IPS DF 6.9 (cell line): ENCODE results near the gene CHST3.

Experiments
- DNase-seq: peaks from one replicate; pipeline ENCODE4 v3.0.0-alpha.2; 2013; ENCODE audit warnings: low read depth, low spot score
- H3K27ac ChIP-seq: one replicate; pipeline ENCODE4 v1.5.1; 2013; ENCODE audit warnings: low read length, control low read depth
- H3K27me3 ChIP-seq: 2 replicates; pipeline ENCODE4 v1.6.1; 2013; ENCODE audit warnings: mild to moderate bottlenecking, low read length; ENCODE audit not compliant: control insufficient read depth, insufficient read depth
- H3K36me3 ChIP-seq: 2 replicates; pipeline ENCODE4 v1.6.1; 2013; ENCODE audit warnings: low read length; ENCODE audit not compliant: control insufficient read depth, insufficient read depth
- H3K4me1 ChIP-seq: 2 replicates; pipeline ENCODE4 v1.6.1; 2013; ENCODE audit warnings: low read length; ENCODE audit not compliant: control insufficient read depth, insufficient read depth
- H3K4me3 ChIP-seq: 2 replicates; pipeline ENCODE4 v1.5.1; 2013; ENCODE audit warnings: mild to moderate bottlenecking, low read length
- H3K9me3 ChIP-seq: 2 replicates; pipeline ENCODE4 v1.6.1; 2013; ENCODE audit warnings: low read length, inconsistent platforms; ENCODE audit not compliant: control insufficient read depth, insufficient read depth
- WGBS: extraction: QIAGEN DNeasy Blood & Tissue Kit; methylation state at CpG from one replicate; pipeline ENCODE4 v1.1.7; 2013; ENCODE audit warnings: mixed read lengths, missing lambda C conversion rate; ENCODE audit not compliant: insufficient read length, insufficient coverage; 5-methylcytosine and 5-hydroxymethylcytosine counted together

The CHST3 gene

GRCh38 chr10:71995449-71995848 is 31.3 kb downstream of the CHST3 start:
- Histone ChIP-seq H3K4me1 (0 out of 2 replicates have a peak, but pooled peaks cover 1% of the 10 kb centered on the region), H3K36me3 (no peaks in the 10 kb centered on the region), H3K9me3 (no peaks in the 10 kb centered on the region), H3K27ac (no peak overlapping the region), H3K27me3 (no peaks in the 10 kb centered on the region), H3K4me3 (no peak overlapping the region)
- WGBS = no CpG with 5 or more reads among the region's 3 CpGs
- no peak for DNase-seq

DNA sequence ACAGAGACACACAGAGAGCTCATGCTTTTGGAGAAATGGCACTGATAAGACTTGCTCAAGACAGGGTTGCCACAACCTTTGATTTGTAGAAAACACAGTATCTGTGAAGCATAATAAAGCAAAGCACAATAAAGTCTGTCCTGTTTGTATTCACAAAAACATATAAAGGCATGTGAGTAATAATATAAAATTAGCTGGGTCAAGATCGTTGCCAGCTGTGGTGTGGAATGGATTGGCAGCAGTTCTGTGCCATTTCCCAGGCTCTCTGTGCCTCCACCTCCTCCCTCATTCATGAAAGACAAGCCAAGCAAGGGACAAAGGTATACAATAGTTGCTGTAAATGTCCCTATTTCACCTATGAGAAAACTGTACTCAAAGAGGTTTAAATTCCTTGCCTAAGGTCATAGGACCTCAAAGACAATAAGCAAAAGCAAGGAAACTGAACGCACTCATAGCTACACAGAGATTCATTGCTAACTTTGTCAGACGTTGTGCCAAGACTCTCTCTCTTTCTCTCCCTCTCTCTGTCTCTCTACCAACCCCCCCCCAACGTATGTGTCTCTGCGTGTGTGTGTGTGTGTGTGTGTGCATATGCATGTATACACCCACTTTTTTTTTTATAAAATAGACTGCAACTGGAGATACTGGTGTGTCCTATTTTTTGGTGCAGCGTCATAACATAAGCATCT is 31.8 kb downstream of the CHST3 start:
- no peak overlapping the region for H3K27ac ChIP-seq
- no peak overlapping the region for H3K4me3 ChIP-seq
- DNase-seq = no peak
- WGBS = no CpG with 5 or more reads among the region's 6 CpGs
- H3K36me3 ChIP-seq = no peaks in the 10 kb centered on the region
- no peaks in the 10 kb centered on the region for H3K27me3 ChIP-seq
- H3K4me1 ChIP-seq = 0 out of 2 replicates have a peak, but pooled peaks cover 1% of the 10 kb centered on the region
- H3K9me3 ChIP-seq = no peaks in the 10 kb centered on the region

- no peak for DNase-seq
- no peak overlapping the region for H3K4me3 ChIP-seq
- no peaks in the 10 kb centered on the region for H3K36me3 ChIP-seq
- no CpG with 5 or more reads among the region's 13 CpGs for WGBS
- no peaks in the 10 kb centered on the region for H3K9me3 ChIP-seq
- no peaks in the 10 kb centered on the region for H3K27me3 ChIP-seq
- no peak overlapping the region for H3K27ac ChIP-seq
- 0 out of 2 replicates have a peak, but pooled peaks cover 1% of the 10 kb centered on the region for H3K4me1 ChIP-seq
Measured at GRCh38 chr10:71996592-71997371, 32.6 kb downstream of the CHST3 start.

GRCh38 chr10:71998119-71998839 is 34.1 kb downstream of the CHST3 start:
- Histone ChIP-seq H3K4me3 (no peak overlapping the region), H3K4me1 (0 out of 2 replicates have a peak, but pooled peaks cover 1% of the 10 kb centered on the region), H3K36me3 (no peaks in the 10 kb centered on the region), H3K27ac (no peak overlapping the region), H3K27me3 (no peaks in the 10 kb centered on the region), H3K9me3 (no peaks in the 10 kb centered on the region)
- no peak for DNase-seq
- no CpG with 5 or more reads among the region's 14 CpGs for WGBS

- Histone ChIP-seq H3K36me3 (no peaks in the 10 kb centered on the region), H3K27me3 (no peaks in the 10 kb centered on the region), H3K4me1 (0 out of 2 replicates have a peak, but pooled peaks cover 1% of the 10 kb centered on the region), H3K27ac (no peak overlapping the region), H3K4me3 (no peak overlapping the region), H3K9me3 (no peaks in the 10 kb centered on the region)
- no peak for DNase-seq
- no CpG with 5 or more reads among the region's 5 CpGs for WGBS
Measured at GRCh38 chr10:71998840-71999194, 34.6 kb downstream of the CHST3 start.

DNA sequence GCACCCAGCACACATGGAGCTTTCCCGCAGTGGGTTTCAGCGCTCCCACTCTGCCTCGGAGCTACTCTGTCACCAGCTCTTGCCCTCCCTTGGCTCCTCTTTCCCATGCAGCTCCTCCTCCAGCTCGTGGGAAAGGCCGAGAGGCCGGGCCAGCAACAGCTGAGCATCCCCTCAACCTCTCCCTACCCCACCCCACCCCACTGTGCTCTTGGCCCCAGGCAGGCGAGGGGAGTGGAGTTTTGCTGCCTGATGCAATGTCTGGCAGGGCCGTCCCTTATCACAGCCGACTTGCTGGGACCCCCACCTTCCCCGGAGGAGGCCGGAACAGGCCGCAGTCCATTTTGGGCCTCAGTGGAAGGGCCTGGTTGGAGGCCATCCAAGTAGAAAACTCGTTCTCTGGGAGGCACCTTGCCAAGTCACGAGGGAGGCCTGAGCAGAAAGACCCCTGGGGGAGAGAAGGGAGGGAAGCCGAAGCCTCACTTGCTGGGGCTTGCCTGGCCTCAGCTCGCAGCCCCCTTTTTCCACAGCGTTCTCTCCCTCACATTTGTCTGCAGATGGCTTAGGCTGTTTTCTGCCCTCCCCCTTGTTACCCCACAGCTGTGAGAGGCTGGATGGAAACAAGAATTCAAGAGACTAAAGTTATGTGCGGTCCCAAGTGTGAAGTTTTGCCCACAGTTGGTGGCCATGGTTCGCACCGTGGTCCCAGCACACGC is 35.3 kb downstream of the CHST3 start:
- Histone ChIP-seq H3K27me3 (no peaks in the 10 kb centered on the region), H3K36me3 (no peaks in the 10 kb centered on the region), H3K27ac (no peak overlapping the region), H3K9me3 (no peaks in the 10 kb centered on the region), H3K4me1 (0 out of 2 replicates have a peak, but pooled peaks cover 1% of the 10 kb centered on the region), H3K4me3 (no peak overlapping the region)
- no CpG with 5 or more reads among the region's 21 CpGs for WGBS
- no peak for DNase-seq

DNA sequence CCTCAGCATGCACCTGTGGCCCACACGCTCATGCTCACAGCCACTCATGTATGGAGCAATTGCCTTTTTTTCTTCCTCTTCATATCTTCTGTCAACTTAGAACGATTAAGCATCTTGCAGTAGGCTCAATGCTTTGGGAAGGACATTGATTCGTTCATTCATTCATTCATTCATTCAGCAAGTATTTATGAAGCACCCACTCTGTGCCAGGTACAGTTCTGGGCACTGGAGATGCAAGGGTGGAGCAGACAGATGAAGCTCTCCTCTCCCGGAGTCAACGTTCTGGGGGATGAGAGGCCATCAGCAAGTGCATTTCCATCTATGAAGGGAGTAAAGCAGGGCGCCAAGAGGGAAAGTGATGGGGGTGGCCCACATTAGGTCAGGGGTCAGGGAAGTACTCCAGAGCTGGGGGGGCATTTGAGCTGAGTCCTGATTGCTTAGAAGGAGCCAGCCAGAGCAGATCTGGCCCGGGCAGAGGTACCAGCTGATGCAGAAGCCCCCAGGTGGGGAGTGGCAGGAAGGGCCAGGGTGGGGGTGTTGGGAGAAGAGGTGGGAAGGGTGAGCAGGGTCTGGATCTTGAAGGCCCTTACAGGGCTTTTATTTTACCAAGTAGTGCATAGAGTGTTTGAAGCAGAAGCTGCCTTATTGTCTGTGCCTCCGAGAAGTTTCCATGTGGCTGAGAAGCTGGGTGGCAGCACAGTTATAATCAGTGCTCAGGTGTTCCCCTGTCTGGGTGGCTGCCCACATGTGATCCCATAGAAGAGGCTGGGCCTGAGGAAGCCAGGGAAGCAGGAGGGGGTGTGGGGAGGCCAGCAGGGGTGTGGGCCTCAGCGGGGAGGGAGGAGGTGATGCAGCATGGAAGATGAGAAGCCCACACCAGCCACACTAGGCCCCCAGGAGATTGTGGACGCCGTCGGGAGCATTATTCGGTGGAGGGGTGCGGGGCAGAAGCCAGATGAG is 36.2 kb downstream of the CHST3 start:
- H3K4me3 ChIP-seq = no peak overlapping the region
- H3K36me3 ChIP-seq = no peaks in the 10 kb centered on the region
- H3K4me1 ChIP-seq = 0 out of 2 replicates have a peak, but pooled peaks cover 1% of the 10 kb centered on the region
- H3K27me3 ChIP-seq = no peaks in the 10 kb centered on the region
- WGBS = no CpG with 5 or more reads among the region's 14 CpGs
- H3K27ac ChIP-seq = no peak overlapping the region
- no peak for DNase-seq
- H3K9me3 ChIP-seq = no peaks in the 10 kb centered on the region

- Histone ChIP-seq H3K27ac (no peak overlapping the region), H3K9me3 (no peaks in the 10 kb centered on the region), H3K4me3 (no peak overlapping the region), H3K27me3 (no peaks in the 10 kb centered on the region), H3K4me1 (0 out of 2 replicates have a peak, but pooled peaks cover 1% of the 10 kb centered on the region), H3K36me3 (no peaks in the 10 kb centered on the region)
- DNase-seq = no peak
- WGBS = no CpG with 5 or more reads among the region's 4 CpGs
Measured at GRCh38 chr10:72001033-72001395, 36.8 kb downstream of the CHST3 start.

DNA sequence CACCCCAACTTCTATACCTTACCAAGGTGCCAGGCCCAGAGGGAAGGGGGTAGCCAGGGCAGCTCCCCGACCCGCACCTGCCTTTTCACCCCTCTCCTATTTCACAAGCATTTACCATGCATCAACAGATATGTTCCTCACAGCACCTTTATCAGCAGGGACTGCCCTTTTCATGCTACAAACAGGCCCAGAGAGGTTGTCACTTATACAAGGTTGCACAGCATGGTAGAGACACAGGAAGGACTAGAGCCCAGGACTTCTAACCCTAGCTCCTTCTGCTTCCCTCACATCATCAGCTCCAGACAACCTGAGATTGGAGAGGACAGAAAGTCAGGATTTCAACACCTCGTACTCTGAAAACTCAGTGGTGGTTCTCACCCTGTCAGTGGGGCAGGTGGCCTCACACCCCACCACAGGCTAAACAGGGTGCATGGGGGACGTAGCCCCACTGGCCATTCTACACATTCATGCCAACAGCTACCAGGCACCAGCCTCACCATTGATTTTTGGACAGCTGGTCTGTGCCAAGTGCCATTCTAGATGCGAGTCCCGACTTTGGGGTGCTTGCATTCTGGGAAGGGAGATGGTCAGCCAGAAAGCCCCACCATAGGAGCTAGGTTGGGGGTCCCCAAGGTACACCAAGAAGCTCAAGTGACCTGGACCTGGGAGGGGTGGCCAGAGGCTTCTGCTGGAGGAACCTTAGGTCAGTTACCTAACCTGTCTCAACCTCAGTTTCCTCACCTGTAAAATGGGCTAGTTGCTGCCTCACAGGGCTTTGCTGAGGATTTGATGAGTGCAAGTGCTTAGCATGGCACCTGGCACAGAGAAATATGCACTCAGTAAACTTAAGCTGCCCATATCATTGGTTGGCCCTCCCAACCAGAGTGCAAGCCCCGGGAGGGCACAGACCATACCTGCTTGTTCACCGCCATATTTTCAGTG is 38.4 kb downstream of the CHST3 start:
- no peak for DNase-seq
- no peaks in the 10 kb centered on the region for H3K9me3 ChIP-seq
- no peak overlapping the region for H3K27ac ChIP-seq
- WGBS = no CpG with 5 or more reads among the region's 8 CpGs
- H3K4me3 ChIP-seq = no peak overlapping the region
- H3K4me1 ChIP-seq = 0 out of 2 replicates have a peak, but pooled peaks cover 1% of the 10 kb centered on the region
- H3K36me3 ChIP-seq = no peaks in the 10 kb centered on the region
- H3K27me3 ChIP-seq = no peaks in the 10 kb centered on the region
